Glutamatergic neuron (in vitro differentiated cells): ENCODE results near the gene BMPR1B. TPM values are rescaled to one million over a fixed set of nuclear protein-coding genes. Genes with fewer than 3 reads are reported as not detected.

Experiments used
- DNase-seq: peaks from one replicate; pipeline ENCODE4 v3.0.0; 2022
- H3K27ac Mint-ChIP-seq: one replicate; pipeline ENCODE4 v1.8.0; 2020; ENCODE audit warnings: mild to moderate bottlenecking, mixed read lengths, inconsistent platforms; ENCODE audit not compliant: unreplicated experiment
- H3K27me3 Mint-ChIP-seq: one replicate; pipeline ENCODE4 v1.8.0; 2020; ENCODE audit warnings: mild to moderate bottlenecking, moderate library complexity, mixed read lengths, inconsistent platforms; ENCODE audit not compliant: unreplicated experiment
- H3K36me3 Mint-ChIP-seq: one replicate; pipeline ENCODE4 v1.8.0; 2020; ENCODE audit warnings: mild to moderate bottlenecking, mixed read lengths, inconsistent platforms; ENCODE audit not compliant: unreplicated experiment
- H3K4me1 Mint-ChIP-seq: one replicate; pipeline ENCODE4 v1.8.0; 2020; ENCODE audit warnings: mild to moderate bottlenecking, low read depth, mixed read lengths, inconsistent platforms; ENCODE audit not compliant: unreplicated experiment
- H3K4me3 Mint-ChIP-seq: one replicate; pipeline ENCODE4 v1.8.0; 2020; ENCODE audit warnings: mild to moderate bottlenecking, mixed read lengths, inconsistent platforms; ENCODE audit not compliant: unreplicated experiment
- H3K9me3 Mint-ChIP-seq: one replicate; pipeline ENCODE4 v1.8.0; 2020; ENCODE audit warnings: mild to moderate bottlenecking, moderate library complexity, mixed read lengths, inconsistent platforms; ENCODE audit not compliant: unreplicated experiment
- total RNA-seq: library from RNA; stranded (reverse); fragmentation: NEBNext Ultra II Directional; extraction: Animal tissue kit (Norgen Biotek cat#: 25700); gene quantifications from one replicate; pipeline ENCODE4 v1.2.1, GENCODE V29; 2021; ENCODE audit not compliant: unreplicated experiment
- TF ChIP-seq, protein P1 (sequence below): fragments of 200-600 bp; sonication (generic); IDR thresholded peaks from one replicate; pipeline ENCODE4 v1.5.0; 2021; ENCODE audit not compliant: partially characterized antibody, unreplicated experiment

BMPR1B gene
- total RNA-seq, 1 donor from 2014 or later, result 2.4 TPM

DNA sequence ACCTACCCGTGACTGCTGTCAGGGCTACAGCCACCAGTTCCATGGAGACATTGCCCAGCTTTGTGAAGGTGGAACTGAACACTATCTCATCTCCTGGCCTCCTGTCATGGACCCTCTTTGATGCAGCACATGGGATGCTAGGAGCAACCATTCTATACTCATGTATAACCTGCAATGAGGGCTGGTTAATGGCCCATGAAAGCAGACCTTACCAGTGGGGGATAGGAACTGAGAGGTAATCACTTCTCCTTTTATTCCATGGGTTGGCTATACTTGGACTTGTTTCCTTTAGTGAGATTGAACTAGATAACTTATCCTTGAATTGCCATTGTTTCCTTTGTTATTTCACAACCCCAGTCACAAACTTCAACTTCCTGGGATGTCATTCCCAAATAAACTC is 310.6 kb downstream of the BMPR1B start:
- no peak overlapping the region for H3K27ac Mint-ChIP-seq
- TF ChIP-seq, protein P1, sequence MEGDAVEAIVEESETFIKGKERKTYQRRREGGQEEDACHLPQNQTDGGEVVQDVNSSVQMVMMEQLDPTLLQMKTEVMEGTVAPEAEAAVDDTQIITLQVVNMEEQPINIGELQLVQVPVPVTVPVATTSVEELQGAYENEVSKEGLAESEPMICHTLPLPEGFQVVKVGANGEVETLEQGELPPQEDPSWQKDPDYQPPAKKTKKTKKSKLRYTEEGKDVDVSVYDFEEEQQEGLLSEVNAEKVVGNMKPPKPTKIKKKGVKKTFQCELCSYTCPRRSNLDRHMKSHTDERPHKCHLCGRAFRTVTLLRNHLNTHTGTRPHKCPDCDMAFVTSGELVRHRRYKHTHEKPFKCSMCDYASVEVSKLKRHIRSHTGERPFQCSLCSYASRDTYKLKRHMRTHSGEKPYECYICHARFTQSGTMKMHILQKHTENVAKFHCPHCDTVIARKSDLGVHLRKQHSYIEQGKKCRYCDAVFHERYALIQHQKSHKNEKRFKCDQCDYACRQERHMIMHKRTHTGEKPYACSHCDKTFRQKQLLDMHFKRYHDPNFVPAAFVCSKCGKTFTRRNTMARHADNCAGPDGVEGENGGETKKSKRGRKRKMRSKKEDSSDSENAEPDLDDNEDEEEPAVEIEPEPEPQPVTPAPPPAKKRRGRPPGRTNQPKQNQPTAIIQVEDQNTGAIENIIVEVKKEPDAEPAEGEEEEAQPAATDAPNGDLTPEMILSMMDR, result no peak
- H3K4me1 Mint-ChIP-seq, result no peaks in the 10 kb centered on the region
- H3K36me3 Mint-ChIP-seq, result no peaks in the 10 kb centered on the region
- no peaks in the 10 kb centered on the region for H3K9me3 Mint-ChIP-seq
- peaks cover 3% of the 10 kb centered on the region for H3K27me3 Mint-ChIP-seq
- H3K4me3 Mint-ChIP-seq, result no peak overlapping the region
- DNase-seq, result no peak

DNA sequence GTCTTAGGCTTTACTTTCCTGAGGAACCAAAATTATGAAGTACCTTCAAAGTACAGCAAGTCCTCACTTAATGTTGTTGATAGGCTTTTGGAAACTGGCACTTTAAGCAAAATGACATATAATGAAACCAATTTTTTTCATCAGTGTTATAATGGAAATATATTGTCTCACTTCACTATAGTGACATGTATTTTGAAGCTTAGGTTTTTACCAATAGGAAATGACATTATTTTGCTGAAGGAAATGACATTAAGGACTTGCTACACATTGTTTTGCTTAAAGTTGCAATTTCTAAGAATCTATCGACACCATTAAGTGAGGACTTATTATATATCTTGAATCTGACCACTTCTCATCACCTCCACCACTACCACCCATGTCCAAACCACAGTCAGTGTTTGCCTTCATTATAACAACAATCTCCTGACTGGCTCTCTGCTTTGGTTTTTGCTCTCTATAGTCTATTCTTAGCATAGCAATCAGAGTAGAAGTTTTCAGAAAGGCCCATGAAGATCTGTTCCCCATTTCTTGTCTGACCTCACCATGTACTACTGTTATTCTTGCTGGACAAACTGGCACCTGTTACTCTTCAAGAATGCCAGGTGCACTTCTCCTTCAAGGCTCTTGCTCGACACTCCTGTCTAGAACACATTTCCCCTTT is 311.2 kb downstream of the BMPR1B start:
- Mint-ChIP-seq H3K9me3 (no peaks in the 10 kb centered on the region), H3K4me1 (no peaks in the 10 kb centered on the region), H3K36me3 (no peaks in the 10 kb centered on the region), H3K27ac (no peak overlapping the region), H3K27me3 (peaks cover 3% of the 10 kb centered on the region), H3K4me3 (no peak overlapping the region)
- no peak for DNase-seq
- TF ChIP-seq, protein P1, result no peak

DNA sequence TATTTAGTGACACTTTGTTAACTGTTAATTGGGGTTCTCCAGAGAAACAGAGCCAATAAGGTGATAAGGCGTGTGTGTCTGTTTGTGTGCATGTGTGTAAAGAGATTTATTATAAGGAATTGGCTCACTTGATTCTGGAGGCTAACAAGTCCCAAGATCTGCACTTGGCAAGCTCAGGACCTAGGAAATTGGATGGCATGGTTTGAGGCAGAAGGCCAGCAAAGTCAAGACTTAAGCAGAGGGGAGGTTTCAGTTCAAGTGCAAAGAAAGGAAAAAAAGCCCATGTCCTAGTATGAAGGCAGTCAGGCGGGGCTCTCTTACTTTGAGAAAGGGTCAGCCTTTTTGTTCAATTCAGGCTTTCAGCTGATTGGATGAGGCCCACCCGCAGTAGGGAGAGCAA is 314.1 kb downstream of the BMPR1B start:
- Mint-ChIP-seq H3K36me3 (no peaks in the 10 kb centered on the region), H3K27ac (no peak overlapping the region), H3K4me3 (no peak overlapping the region), H3K27me3 (peaks cover 3% of the 10 kb centered on the region), H3K9me3 (no peaks in the 10 kb centered on the region), H3K4me1 (no peaks in the 10 kb centered on the region)
- TF ChIP-seq, protein P1, result no peak
- DNase-seq, result no peak

DNA sequence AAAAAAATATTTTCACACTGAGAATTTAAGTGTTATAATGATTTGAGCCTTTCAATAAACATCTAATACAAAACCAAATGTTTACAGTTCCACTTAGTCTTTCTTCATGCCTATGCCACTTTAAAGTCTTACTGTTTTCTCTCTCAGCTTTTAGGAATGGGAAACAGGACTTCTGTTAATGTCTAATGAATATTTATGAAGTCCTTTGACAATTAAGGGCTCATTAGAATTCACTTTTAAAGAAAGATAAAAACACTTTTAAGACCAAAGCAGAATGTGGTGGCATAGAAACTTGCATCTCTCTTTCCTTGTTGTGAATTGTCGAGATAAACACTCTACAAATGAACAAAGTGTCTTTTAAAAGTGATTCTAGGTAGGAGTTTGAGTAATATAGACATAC is 315.9 kb downstream of the BMPR1B start:
- no peak overlapping the region for H3K4me3 Mint-ChIP-seq
- no peaks in the 10 kb centered on the region for H3K27me3 Mint-ChIP-seq
- TF ChIP-seq, protein P1, result no peak
- no peaks in the 10 kb centered on the region for H3K4me1 Mint-ChIP-seq
- H3K27ac Mint-ChIP-seq, result no peak overlapping the region
- H3K36me3 Mint-ChIP-seq, result no peaks in the 10 kb centered on the region
- no peak for DNase-seq
- no peaks in the 10 kb centered on the region for H3K9me3 Mint-ChIP-seq

DNA sequence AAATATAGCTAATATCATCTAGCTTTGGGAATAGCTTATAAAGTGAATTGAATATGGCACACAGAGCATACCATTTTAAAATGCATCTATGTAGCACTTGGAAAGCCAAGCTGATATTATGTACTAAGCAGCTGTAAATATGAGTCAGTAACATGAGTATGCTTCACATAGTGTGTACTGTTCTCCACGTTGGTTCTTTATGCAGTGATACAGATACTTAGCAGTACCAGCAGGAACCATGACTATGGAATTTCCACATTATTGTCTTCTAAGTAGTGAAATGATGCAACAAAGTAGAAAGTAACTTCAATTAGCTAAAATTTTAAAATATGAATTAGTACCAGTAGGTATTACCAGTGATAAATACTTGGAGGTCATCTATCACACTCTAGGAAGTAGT is 320.1 kb downstream of the BMPR1B start:
- H3K36me3 Mint-ChIP-seq, result no peaks in the 10 kb centered on the region
- H3K4me1 Mint-ChIP-seq, result no peaks in the 10 kb centered on the region
- no peak for DNase-seq
- TF ChIP-seq, protein P1, result no peak
- H3K4me3 Mint-ChIP-seq, result no peak overlapping the region
- H3K27me3 Mint-ChIP-seq, result no peaks in the 10 kb centered on the region
- no peaks in the 10 kb centered on the region for H3K9me3 Mint-ChIP-seq
- no peak overlapping the region for H3K27ac Mint-ChIP-seq
